Gastrocnemius medialis (tissue), 4 donors: ENCODE measurements around the gene TNFSF4. TPM values are rescaled to one million over a fixed set of nuclear protein-coding genes. Genes with fewer than 3 reads are reported as not detected.

Experiments used
- ATAC-seq, 2 donors: fragments of 150-250 bp; one replicate each; pipeline ENCODE4 v1.9.1; 2016
- DNase-seq, 2 donors: peaks; one replicate each; pipeline ENCODE4 v3.0.0-alpha.2; 2019
- H3K27ac ChIP-seq, 4 donors: fragments of 200-600 bp; sonication (generic); 1 replicate in 1 of 4; 2 replicates in 3 of 4; pipeline ENCODE4 v1.5.1; 2016 to 2018; ENCODE audit warnings: mild to moderate bottlenecking in 2 of 4, moderate library complexity in 1 of 4
- H3K27me3 ChIP-seq, 3 donors: fragments of 200-600 bp; sonication (generic) in 2 of 3; 1 replicate in 1 of 3; 2 replicates in 2 of 3; pipeline versions ENCODE4 v1.5.1 to v1.6.0; 2016 to 2019; ENCODE audit warnings: mild to moderate bottlenecking in 1 of 3, moderate library complexity in 1 of 3
- H3K36me3 ChIP-seq, 2 donors: fragments of 200-600 bp; sonication (generic) in 1 of 2; one replicate each; pipeline ENCODE4 v1.5.1; 2017 to 2018
- H3K4me1 ChIP-seq, 2 donors: fragments of 200-600 bp; sonication (generic) in 1 of 2; one replicate each; pipeline ENCODE4 v1.5.1; 2016 to 2017; ENCODE audit warnings: mild to moderate bottlenecking in 2 of 2
- H3K4me3 ChIP-seq, 4 donors: fragments of 200-600 bp; sonication (generic) in 3 of 4; 1 replicate in 1 of 4; 2 replicates in 3 of 4; pipeline ENCODE4 v1.5.1; 2016 to 2019; ENCODE audit warnings: mild to moderate bottlenecking in 2 of 4
- H3K9me3 ChIP-seq, 3 donors: fragments of 200-600 bp; sonication (generic) in 2 of 3; 1 replicate in 1 of 3; 2 replicates in 2 of 3; pipeline ENCODE4 v1.5.1; 2016 to 2019
- CTCF ChIP-seq, 5 experiments: fragments of 450-650 bp in 3 of 5; fragments of 200-600 bp in 2 of 5; sonication (generic) in 2 of 5; IDR thresholded peaks in 4 of 5; conservative IDR thresholded peaks in 1 of 5; 1 replicate in 4 of 5; 2 replicates in 1 of 5; pipeline ENCODE4 v1.5.1; 2016 to 2019; ENCODE audit warnings: antibody characterized with exemption in 5 of 5, mild to moderate bottlenecking in 3 of 5, moderate library complexity in 3 of 5
- POLR2A ChIP-seq, 2 donors: fragments of 450-650 bp; IDR thresholded peaks; one replicate each; pipeline ENCODE4 v1.6.1; 2017; ENCODE audit warnings: antibody characterized with exemption in 2 of 2, mild to moderate bottlenecking in 2 of 2, moderate library complexity in 2 of 2
- in situ Hi-C, 4 donors: fragments of 200-750 bp; cut with MboI; loops; one replicate each; pipeline versions ENCODE4 v1.15.0 to v1.8.0; 2017; ENCODE audit warnings: low sequenced_read_pairs in 4 of 4
- intact Hi-C: fragments of 100-400 bp; cut with DNase I; formaldehyde crosslinking; loops from one replicate; pipeline ENCODE4 v1.15.1; 2023; ENCODE audit warnings: low total_unique reads
- total RNA-seq, 4 donors: library from RNA; depleted of rRNA; stranded (reverse); fragments of >200 nt; gene quantifications; one replicate each; pipeline versions ENCODE4 v1.1.0 to v1.2.3, GENCODE V29; 2016

Gene TNFSF4
- total RNA-seq, 4 donors from 2014 or later = 0.16 to 0.25 (median 0.23) TPM; not detected in 1

DNA sequence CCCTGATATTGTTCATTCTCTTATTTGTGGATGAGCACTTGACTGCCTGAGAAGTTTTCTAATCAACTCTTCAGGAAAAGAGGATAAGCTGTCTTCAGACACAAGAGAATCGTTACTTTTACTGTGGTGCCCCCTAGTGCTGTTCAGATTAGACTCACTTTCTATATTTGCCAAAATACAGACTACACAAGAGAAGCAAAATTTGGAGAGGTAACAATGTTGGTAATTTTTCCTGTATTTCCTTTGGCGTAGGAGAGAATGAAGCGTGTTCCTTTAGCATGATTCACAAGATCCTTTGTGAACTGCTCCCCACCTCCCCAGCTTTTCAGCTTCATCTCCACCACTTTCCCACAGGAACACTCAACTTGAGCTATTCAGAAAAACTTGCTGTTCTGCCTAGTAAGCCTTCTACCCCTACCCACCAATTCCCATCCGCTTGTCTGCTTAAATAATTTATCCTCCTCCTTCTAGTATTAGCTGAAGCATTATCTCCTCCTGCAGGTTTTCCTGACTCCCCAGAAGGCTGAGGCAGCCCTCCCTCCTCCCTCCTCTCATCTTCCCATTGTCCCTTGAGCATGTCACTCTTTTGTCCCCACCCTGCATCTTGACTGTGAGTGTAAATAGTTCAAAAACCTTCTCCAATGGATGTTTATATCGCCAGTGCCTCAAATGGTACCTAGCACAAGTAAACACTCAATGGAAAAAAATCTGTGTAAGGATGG lies 4.5 kb downstream of the TNFSF4 start:
- H3K27ac ChIP-seq = no peak overlapping the region
- ATAC-seq (peak in 1 of 2 donors; percentile 57), DNase-seq (no peak)
- in situ Hi-C loops = loop anchor here (5.0 to 25.0 kb wide), 5 partner anchors 375 to 465 kb away; no protein-coding TSS in a partner anchor
- no peaks in the 10 kb centered on the region for H3K4me1 ChIP-seq
- no peak overlapping the region for H3K4me3 ChIP-seq
- H3K9me3 ChIP-seq = no peaks in the 10 kb centered on the region
- H3K27me3 ChIP-seq = no peaks in the 10 kb centered on the region
- TF ChIP-seq POLR2A (IDR thresholded peaks at IDR 0.05) (no peak), CTCF (IDR thresholded peaks at IDR 0.05 in 4 of 5, conservative IDR thresholded peaks at IDR 0.05 in 1 of 5) (peak; percentile 15 to 54 (median 35))
- no peaks in the 10 kb centered on the region for H3K36me3 ChIP-seq
- intact Hi-C loops = loop anchor here (1.0 to 2.0 kb wide), 2 partner anchors 376 to 457 kb away; no protein-coding TSS in a partner anchor

GRCh38 chr1:173201969-173202368 lies 5.2 kb downstream of the TNFSF4 start:
- in situ Hi-C loops (loop anchor here (5.0 to 25.0 kb wide), 5 partner anchors 375 to 465 kb away; no protein-coding TSS in a partner anchor), intact Hi-C loops (loop anchor here (1.0 to 2.0 kb wide), 2 partner anchors 375 to 457 kb away; no protein-coding TSS in a partner anchor)
- no peak overlapping the region for H3K4me3 ChIP-seq
- TF ChIP-seq CTCF (IDR thresholded peaks at IDR 0.05 in 4 of 5, conservative IDR thresholded peaks at IDR 0.05 in 1 of 5) (no peak), POLR2A (IDR thresholded peaks at IDR 0.05) (no peak)
- H3K4me1 ChIP-seq = no peaks in the 10 kb centered on the region
- H3K27ac ChIP-seq = no peak overlapping the region
- no peaks in the 10 kb centered on the region for H3K27me3 ChIP-seq
- ATAC-seq (no peak), DNase-seq (no peak)
- H3K36me3 ChIP-seq = no peaks in the 10 kb centered on the region
- no peaks in the 10 kb centered on the region for H3K9me3 ChIP-seq

GRCh38 chr1:173195596-173196088 lies 11.5 kb downstream of the TNFSF4 start:
- in situ Hi-C loops = loop anchor here in 1 of 4 donors (5.0 kb wide), 1 partner anchor 453 kb away; no protein-coding TSS in a partner anchor
- H3K4me3 ChIP-seq = no peak overlapping the region
- no peaks in the 10 kb centered on the region for H3K9me3 ChIP-seq
- DNase-seq (no peak), ATAC-seq (no peak)
- intact Hi-C loops = no loop called here
- peaks cover 2 to 9% of the 10 kb centered on the region in 2 donors for H3K4me1 ChIP-seq
- no peaks in the 10 kb centered on the region for H3K36me3 ChIP-seq
- no peak overlapping the region for H3K27ac ChIP-seq
- TF ChIP-seq CTCF (IDR thresholded peaks at IDR 0.05 in 4 of 5, conservative IDR thresholded peaks at IDR 0.05 in 1 of 5) = no peak
- no peak for TF ChIP-seq POLR2A (IDR thresholded peaks at IDR 0.05)
- H3K27me3 ChIP-seq = no peaks in the 10 kb centered on the region

DNA sequence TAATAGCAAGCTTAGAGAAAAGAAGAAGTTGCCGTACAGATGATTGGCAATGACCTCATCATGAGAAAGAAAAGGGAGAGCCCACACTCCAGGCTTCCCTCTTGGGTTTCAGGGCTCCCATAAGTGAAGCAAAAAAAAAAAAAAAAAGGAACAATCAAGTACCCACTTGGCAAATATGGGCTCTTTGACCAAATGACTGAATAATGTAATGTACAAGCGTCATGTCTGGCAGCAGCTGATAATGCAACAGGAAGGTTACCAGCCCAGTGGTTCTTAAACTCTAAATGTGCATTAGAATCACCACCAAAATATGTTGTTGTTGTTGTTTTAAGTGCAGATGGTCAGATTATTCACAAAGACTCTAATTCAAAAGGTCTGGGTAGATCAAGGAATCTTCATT lies 13.5 kb downstream of the TNFSF4 start:
- TF ChIP-seq POLR2A (IDR thresholded peaks at IDR 0.05) = no peak
- H3K36me3 ChIP-seq = no peaks in the 10 kb centered on the region
- intact Hi-C loops = no loop called here
- no peaks in the 10 kb centered on the region for H3K27me3 ChIP-seq
- peaks cover 11 to 19% of the 10 kb centered on the region in 2 donors for H3K4me1 ChIP-seq
- H3K4me3 ChIP-seq = no peak overlapping the region
- in situ Hi-C loops = no loop called here
- no peak overlapping the region for H3K27ac ChIP-seq
- ATAC-seq (no peak), DNase-seq (no peak)
- no peaks in the 10 kb centered on the region for H3K9me3 ChIP-seq

- intact Hi-C loops = no loop called here
- TF ChIP-seq POLR2A (IDR thresholded peaks at IDR 0.05) (no peak), CTCF (IDR thresholded peaks at IDR 0.05 in 4 of 5, conservative IDR thresholded peaks at IDR 0.05 in 1 of 5) (no peak)
- H3K4me3 ChIP-seq = no peak overlapping the region
- peak overlapping the region in 3 of 4 donors; percentile 39 to 71 (median 45) for H3K27ac ChIP-seq
- H3K27me3 ChIP-seq = no peaks in the 10 kb centered on the region
- H3K36me3 ChIP-seq = no peaks in the 10 kb centered on the region
- no peaks in the 10 kb centered on the region for H3K9me3 ChIP-seq
- ATAC-seq = no peak
- H3K4me1 ChIP-seq = peaks cover 11 to 19% of the 10 kb centered on the region in 2 donors
- no peak for DNase-seq
- in situ Hi-C loops = no loop called here
These were observed 16.0 kb downstream of the TNFSF4 start for GRCh38 chr1:173191011-173191705.
